ENCODE measurements around the gene CALD1. TPM values are rescaled to one million over a fixed set of nuclear protein-coding genes. Genes with fewer than 3 reads are reported as not detected.

Gene CALD1
- total RNA-seq, 1 experiment from 2014 or later, result 47.9 TPM

DNA sequence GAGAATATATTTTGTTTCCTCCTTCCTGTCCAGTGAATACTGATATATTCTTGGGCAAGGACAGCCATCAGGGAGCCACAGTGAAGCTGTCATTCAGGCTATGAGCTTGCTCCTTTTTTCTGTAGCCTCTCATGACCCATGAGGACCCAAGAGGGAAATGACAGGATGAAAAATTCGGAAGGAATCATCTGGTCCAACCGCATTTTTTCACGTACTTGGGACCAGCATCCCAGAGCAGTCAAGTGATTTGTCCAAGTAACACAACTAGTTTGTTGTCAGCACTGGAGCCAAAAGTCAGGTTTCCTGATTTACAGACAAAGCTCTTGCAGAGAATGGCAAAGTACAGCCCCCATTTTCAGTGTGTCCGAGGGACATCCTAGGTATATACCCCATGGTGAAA, 159.7 kb downstream of the CALD1 start:
- BruUV-seq (replicated peaks), result no TSS peak
- intact Hi-C loops (cut with micrococcal nuclease; ENCODE audit: unreplicated experiment), result loop anchor here (5.0 kb wide), 1 partner anchor 227 kb away; no protein-coding TSS in a partner anchor
- ChIA-PET POLR2A (ENCODE audit: low non-redundant PET) (interaction anchor here (0.7 kb wide), 1 partner anchor 241 kb away, joined by 4 read pairs; no protein-coding TSS in a partner anchor), CTCF (no interaction called here)
- Histone ChIP-seq H3K36me3 (ENCODE audit: insufficient read depth, low read length, poor library complexity, severe bottlenecking) (peaks cover 4% of the 10 kb centered on the region), H3K27me3 (replicated peaks; ENCODE audit: insufficient read depth, low read depth, low read length, poor library complexity) (no peaks in the 10 kb centered on the region), H3K4me3 (ENCODE audit: low read depth, low read length, poor library complexity, severe bottlenecking) (no peak overlapping the region), H3K4me1 (ENCODE audit: insufficient read depth, low read length, poor library complexity, severe bottlenecking) (no peaks in the 10 kb centered on the region), H3K27ac (ENCODE audit: low read depth, low read length, poor library complexity, severe bottlenecking) (no peak overlapping the region), H3K9me3 (ENCODE audit: low read depth, low read length, poor library complexity, severe bottlenecking) (no peaks in the 10 kb centered on the region)
- TF ChIP-seq, protein P1, sequence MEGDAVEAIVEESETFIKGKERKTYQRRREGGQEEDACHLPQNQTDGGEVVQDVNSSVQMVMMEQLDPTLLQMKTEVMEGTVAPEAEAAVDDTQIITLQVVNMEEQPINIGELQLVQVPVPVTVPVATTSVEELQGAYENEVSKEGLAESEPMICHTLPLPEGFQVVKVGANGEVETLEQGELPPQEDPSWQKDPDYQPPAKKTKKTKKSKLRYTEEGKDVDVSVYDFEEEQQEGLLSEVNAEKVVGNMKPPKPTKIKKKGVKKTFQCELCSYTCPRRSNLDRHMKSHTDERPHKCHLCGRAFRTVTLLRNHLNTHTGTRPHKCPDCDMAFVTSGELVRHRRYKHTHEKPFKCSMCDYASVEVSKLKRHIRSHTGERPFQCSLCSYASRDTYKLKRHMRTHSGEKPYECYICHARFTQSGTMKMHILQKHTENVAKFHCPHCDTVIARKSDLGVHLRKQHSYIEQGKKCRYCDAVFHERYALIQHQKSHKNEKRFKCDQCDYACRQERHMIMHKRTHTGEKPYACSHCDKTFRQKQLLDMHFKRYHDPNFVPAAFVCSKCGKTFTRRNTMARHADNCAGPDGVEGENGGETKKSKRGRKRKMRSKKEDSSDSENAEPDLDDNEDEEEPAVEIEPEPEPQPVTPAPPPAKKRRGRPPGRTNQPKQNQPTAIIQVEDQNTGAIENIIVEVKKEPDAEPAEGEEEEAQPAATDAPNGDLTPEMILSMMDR (conservative IDR thresholded peaks at IDR 0.05; ENCODE audit: low read depth, low read length), result no peak
- no peak for TF ChIP-seq EZH2 (IDR thresholded peaks at IDR 0.05; ENCODE audit: borderline replicate concordance, low read depth, low read length, poor library complexity, severe bottlenecking)
- no peak for DNase-seq (ENCODE audit: low spot score)

DNA sequence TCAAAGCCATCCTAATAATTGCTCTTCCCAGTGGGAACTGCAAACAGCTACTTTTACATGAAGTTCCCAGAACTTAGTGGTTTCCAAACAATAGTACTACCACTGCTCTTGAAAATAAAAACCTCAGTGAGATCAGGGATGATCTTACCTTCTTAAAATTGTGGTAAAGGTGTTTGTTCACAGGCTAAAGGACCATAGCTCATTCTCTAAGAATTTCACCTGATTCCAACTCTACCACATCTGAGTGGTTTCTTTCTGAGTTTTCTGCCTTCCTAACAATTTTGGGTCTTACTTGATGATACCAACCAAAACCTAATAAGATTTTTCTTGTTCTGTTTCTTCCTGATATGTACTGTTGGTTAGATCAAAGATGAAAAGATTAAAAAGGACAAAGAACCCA, 161.3 kb downstream of the CALD1 start:
- H3K27me3 ChIP-seq (replicated peaks; ENCODE audit: insufficient read depth, low read depth, low read length, poor library complexity), result no peaks in the 10 kb centered on the region
- ChIA-PET CTCF (no interaction called here), POLR2A (ENCODE audit: low non-redundant PET) (no interaction called here)
- BruUV-seq (replicated peaks), result no TSS peak
- H3K36me3 ChIP-seq (ENCODE audit: insufficient read depth, low read length, poor library complexity, severe bottlenecking), result no peaks in the 10 kb centered on the region
- DNase-seq (ENCODE audit: low spot score), result no peak
- no peaks in the 10 kb centered on the region for H3K4me1 ChIP-seq (ENCODE audit: insufficient read depth, low read length, poor library complexity, severe bottlenecking)
- H3K9me3 ChIP-seq (ENCODE audit: low read depth, low read length, poor library complexity, severe bottlenecking), result no peaks in the 10 kb centered on the region
- intact Hi-C loops (cut with micrococcal nuclease; ENCODE audit: unreplicated experiment), result no loop called here
- no peak for TF ChIP-seq EZH2 (IDR thresholded peaks at IDR 0.05; ENCODE audit: borderline replicate concordance, low read depth, low read length, poor library complexity, severe bottlenecking)
- TF ChIP-seq, protein P1 (conservative IDR thresholded peaks at IDR 0.05; ENCODE audit: low read depth, low read length), result no peak
- H3K4me3 ChIP-seq (ENCODE audit: low read depth, low read length, poor library complexity, severe bottlenecking), result no peak overlapping the region
- no peak overlapping the region for H3K27ac ChIP-seq (ENCODE audit: low read depth, low read length, poor library complexity, severe bottlenecking)

DNA sequence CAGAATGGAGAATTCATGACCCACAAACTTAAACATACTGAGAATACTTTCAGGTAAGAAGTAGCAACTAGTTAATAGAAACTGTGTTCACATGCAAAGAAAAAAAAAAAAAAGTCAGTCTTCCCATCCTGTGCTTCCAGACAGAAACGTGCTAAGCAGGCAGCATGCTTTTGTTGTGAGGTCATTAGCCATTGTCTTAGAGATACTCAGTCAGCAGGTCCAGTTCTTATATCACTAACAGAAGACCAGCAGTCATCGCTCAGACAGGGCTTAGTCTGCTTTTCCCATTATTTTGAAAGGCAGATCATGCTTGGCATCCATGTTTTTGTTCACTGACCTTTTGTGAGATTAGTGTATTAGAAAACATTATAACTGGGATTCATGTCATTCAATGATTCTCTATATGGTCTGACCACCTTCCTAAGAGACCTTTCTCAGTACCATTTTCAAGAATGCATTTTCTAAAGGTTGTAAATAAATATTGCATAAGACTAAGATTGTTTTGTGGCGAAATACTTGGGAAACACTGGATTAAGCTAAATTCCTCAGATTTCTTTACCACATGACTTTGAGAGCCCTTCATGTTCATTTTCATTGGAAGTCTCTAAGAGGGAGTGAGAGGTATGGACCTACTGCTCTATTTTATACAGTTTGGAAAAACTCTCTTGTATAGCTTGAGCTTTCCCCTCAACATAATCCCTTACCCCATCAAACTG, 161.9 kb downstream of the CALD1 start:
- no peak overlapping the region for H3K4me3 ChIP-seq (ENCODE audit: low read depth, low read length, poor library complexity, severe bottlenecking)
- H3K27me3 ChIP-seq (replicated peaks; ENCODE audit: insufficient read depth, low read depth, low read length, poor library complexity), result no peaks in the 10 kb centered on the region
- no peaks in the 10 kb centered on the region for H3K36me3 ChIP-seq (ENCODE audit: insufficient read depth, low read length, poor library complexity, severe bottlenecking)
- CTCF ChIA-PET, result no interaction called here
- H3K27ac ChIP-seq (ENCODE audit: low read depth, low read length, poor library complexity, severe bottlenecking), result no peak overlapping the region
- intact Hi-C loops (cut with micrococcal nuclease; ENCODE audit: unreplicated experiment), result no loop called here
- H3K4me1 ChIP-seq (ENCODE audit: insufficient read depth, low read length, poor library complexity, severe bottlenecking), result no peaks in the 10 kb centered on the region
- BruUV-seq (replicated peaks), result no TSS peak
- DNase-seq (ENCODE audit: low spot score), result no peak
- no peaks in the 10 kb centered on the region for H3K9me3 ChIP-seq (ENCODE audit: low read depth, low read length, poor library complexity, severe bottlenecking)
- POLR2A ChIA-PET (ENCODE audit: low non-redundant PET), result no interaction called here
- no peak for TF ChIP-seq EZH2 (IDR thresholded peaks at IDR 0.05; ENCODE audit: borderline replicate concordance, low read depth, low read length, poor library complexity, severe bottlenecking)
- TF ChIP-seq, protein P1 (conservative IDR thresholded peaks at IDR 0.05; ENCODE audit: low read depth, low read length), result no peak
